Measurements from ENCODE around the gene GHRL. TPM values are rescaled to one million over a fixed set of nuclear protein-coding genes. Genes with fewer than 3 reads are reported as not detected.

GHRL gene
- total RNA-seq, 1 experiment from 2014 or later: 0.85 TPM

DNA sequence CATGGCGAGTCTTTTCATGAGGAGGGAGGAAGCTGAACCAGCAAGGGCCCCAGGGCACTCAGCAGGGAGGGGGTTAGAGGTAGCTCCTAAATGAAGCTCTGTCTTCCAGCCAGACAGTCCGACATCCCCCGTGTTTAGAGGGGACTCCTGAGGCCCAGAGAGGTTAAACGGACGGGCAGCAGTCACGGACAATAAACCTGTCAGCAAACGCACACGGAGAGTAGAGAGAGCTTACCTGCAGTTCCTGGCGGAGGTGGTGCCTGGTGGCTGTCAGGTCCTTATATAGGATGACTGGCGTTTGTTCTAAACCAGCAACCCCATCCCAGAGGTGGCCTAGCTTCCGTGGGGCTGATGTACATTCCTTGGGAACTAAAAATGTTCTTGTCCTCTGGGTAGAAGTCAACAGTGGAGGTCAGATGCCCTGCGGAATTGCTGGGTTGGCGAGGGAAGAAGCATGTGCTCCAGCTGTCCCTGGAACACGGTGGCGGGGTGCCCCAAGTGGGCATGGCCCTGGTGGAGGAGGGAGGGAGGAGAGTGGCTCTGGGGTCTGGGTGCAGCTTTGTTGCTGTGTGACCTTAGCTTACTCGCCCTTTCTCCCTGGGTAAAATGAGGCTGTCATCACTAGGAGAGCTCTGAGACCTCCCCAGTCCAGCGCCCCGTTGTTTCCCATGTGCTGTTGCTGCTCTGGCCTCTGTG, 2.1 kb downstream of the GHRL start:
- TF ChIP-seq, protein P1, sequence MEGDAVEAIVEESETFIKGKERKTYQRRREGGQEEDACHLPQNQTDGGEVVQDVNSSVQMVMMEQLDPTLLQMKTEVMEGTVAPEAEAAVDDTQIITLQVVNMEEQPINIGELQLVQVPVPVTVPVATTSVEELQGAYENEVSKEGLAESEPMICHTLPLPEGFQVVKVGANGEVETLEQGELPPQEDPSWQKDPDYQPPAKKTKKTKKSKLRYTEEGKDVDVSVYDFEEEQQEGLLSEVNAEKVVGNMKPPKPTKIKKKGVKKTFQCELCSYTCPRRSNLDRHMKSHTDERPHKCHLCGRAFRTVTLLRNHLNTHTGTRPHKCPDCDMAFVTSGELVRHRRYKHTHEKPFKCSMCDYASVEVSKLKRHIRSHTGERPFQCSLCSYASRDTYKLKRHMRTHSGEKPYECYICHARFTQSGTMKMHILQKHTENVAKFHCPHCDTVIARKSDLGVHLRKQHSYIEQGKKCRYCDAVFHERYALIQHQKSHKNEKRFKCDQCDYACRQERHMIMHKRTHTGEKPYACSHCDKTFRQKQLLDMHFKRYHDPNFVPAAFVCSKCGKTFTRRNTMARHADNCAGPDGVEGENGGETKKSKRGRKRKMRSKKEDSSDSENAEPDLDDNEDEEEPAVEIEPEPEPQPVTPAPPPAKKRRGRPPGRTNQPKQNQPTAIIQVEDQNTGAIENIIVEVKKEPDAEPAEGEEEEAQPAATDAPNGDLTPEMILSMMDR (IDR thresholded peaks at IDR 0.05; ENCODE audit: unreplicated experiment): no peak
- no TSS peak for BruUV-seq (replicated peaks)
- Mint-ChIP-seq H3K9me3 (ENCODE audit: low read depth, unreplicated experiment) (no peaks in the 10 kb centered on the region), H3K27ac (ENCODE audit: unreplicated experiment) (no peak overlapping the region), H3K4me1 (ENCODE audit: low read depth, unreplicated experiment) (no peaks in the 10 kb centered on the region), H3K27me3 (ENCODE audit: unreplicated experiment) (no peaks in the 10 kb centered on the region), H3K36me3 (ENCODE audit: insufficient read depth, unreplicated experiment) (peaks cover 59% of the 10 kb centered on the region), H3K4me3 (ENCODE audit: low read depth, unreplicated experiment) (no peak overlapping the region)
- intact Hi-C loops (cut with micrococcal nuclease; ENCODE audit: unreplicated experiment): no loop called here
- no peak for DNase-seq
- CTCF ChIA-PET: interaction anchor here (0.6 kb wide), 1 partner anchor 16 kb away, joined by 3 read pairs; no protein-coding TSS in a partner anchor

DNA sequence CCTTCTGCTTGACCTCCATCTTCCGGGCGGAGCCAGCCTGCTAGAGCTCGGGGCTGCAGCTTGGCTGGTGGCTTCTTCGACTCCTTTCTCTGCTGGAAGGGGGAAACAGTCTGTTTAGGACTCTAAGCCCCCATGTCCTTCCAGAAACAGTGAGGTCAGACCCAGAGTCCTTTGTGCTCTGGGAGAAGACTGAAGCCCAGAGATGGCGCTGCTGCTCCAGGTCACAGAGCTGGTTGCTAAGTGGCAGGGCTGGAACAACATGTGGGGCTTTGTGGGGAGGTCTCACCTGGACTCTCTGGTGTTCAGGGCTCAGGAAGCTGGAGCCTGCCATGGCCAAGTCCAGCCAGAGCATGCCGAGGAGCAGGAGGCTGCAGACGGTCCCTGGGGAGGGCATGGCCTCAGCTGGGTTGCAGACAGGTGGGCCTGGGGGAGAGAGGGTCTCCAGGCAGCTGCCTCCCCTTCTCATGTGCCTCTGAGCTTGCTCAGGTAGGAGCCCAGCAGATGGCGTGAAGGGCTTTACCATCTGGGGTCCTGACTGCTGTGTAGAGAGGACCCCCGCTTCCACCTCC, 2.9 kb downstream of the GHRL start:
- Mint-ChIP-seq H3K4me1 (ENCODE audit: low read depth, unreplicated experiment) (no peaks in the 10 kb centered on the region), H3K27me3 (ENCODE audit: unreplicated experiment) (no peaks in the 10 kb centered on the region), H3K4me3 (ENCODE audit: low read depth, unreplicated experiment) (no peak overlapping the region), H3K9me3 (ENCODE audit: low read depth, unreplicated experiment) (no peaks in the 10 kb centered on the region), H3K27ac (ENCODE audit: unreplicated experiment) (no peak overlapping the region), H3K36me3 (ENCODE audit: insufficient read depth, unreplicated experiment) (peaks cover 53% of the 10 kb centered on the region)
- CTCF ChIA-PET: no interaction called here
- TF ChIP-seq, protein P1 (IDR thresholded peaks at IDR 0.05; ENCODE audit: unreplicated experiment): no peak
- no TSS peak for BruUV-seq (replicated peaks)
- intact Hi-C loops (cut with micrococcal nuclease; ENCODE audit: unreplicated experiment): no loop called here
- DNase-seq: no peak

DNA sequence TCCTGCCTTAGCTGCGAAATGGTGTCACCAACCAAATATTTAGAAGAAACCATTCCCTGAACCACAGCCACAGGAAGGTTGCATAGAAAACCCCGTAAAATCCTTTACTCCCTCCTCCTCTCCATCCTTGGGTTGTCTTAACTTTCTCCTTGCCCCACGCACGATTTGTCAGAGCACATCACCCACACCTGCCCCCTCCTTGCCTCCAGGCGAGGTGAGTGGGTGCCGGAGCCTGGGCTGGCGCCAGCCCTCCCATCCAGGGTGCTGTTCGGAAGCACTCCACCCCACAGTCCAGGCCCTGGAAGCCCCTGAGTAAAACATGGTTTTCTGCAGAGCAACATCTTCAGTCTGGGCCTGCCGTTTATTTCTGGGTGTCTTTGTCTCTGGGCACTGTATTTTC, 3.7 kb downstream of the GHRL start:
- no TSS peak for BruUV-seq (replicated peaks)
- Mint-ChIP-seq H3K27ac (ENCODE audit: unreplicated experiment) (no peak overlapping the region), H3K4me3 (ENCODE audit: low read depth, unreplicated experiment) (no peak overlapping the region), H3K4me1 (ENCODE audit: low read depth, unreplicated experiment) (no peaks in the 10 kb centered on the region), H3K36me3 (ENCODE audit: insufficient read depth, unreplicated experiment) (peaks cover 51% of the 10 kb centered on the region), H3K9me3 (ENCODE audit: low read depth, unreplicated experiment) (no peaks in the 10 kb centered on the region), H3K27me3 (ENCODE audit: unreplicated experiment) (no peaks in the 10 kb centered on the region)
- no peak for DNase-seq
- CTCF ChIA-PET: no interaction called here
- TF ChIP-seq, protein P1 (IDR thresholded peaks at IDR 0.05; ENCODE audit: unreplicated experiment): no peak
- intact Hi-C loops (cut with micrococcal nuclease; ENCODE audit: unreplicated experiment): no loop called here

DNA sequence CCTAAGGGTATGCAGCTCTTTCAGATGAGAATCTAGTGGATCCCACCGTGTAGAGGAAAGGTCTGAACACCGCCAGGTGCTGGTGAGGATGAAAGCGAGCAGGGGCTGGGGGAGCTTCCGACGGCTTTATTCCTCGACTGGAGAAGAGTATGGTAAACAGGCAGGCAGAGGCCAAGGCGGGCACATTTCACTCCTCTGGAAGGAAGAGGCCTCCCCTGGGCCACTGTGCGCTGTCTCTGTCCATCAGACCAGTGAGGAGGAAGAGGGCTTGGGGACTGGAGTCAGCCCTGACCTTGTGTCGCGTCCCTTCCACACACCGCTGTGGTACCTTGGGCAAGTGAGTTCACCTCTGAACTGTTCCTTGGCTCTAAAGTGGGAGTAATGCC, 4.2 kb downstream of the GHRL start:
- H3K4me1 Mint-ChIP-seq (ENCODE audit: low read depth, unreplicated experiment): no peaks in the 10 kb centered on the region
- no TSS peak for BruUV-seq (replicated peaks)
- H3K27me3 Mint-ChIP-seq (ENCODE audit: unreplicated experiment): no peaks in the 10 kb centered on the region
- H3K4me3 Mint-ChIP-seq (ENCODE audit: low read depth, unreplicated experiment): no peak overlapping the region
- intact Hi-C loops (cut with micrococcal nuclease; ENCODE audit: unreplicated experiment): no loop called here
- CTCF ChIA-PET: no interaction called here
- H3K36me3 Mint-ChIP-seq (ENCODE audit: insufficient read depth, unreplicated experiment): peaks cover 52% of the 10 kb centered on the region
- H3K9me3 Mint-ChIP-seq (ENCODE audit: low read depth, unreplicated experiment): no peaks in the 10 kb centered on the region
- TF ChIP-seq, protein P1 (IDR thresholded peaks at IDR 0.05; ENCODE audit: unreplicated experiment): no peak
- DNase-seq: no peak
- H3K27ac Mint-ChIP-seq (ENCODE audit: unreplicated experiment): no peak overlapping the region

All from Calu3 (cell line).